ENCODE data around the gene GLTP.

DNA sequence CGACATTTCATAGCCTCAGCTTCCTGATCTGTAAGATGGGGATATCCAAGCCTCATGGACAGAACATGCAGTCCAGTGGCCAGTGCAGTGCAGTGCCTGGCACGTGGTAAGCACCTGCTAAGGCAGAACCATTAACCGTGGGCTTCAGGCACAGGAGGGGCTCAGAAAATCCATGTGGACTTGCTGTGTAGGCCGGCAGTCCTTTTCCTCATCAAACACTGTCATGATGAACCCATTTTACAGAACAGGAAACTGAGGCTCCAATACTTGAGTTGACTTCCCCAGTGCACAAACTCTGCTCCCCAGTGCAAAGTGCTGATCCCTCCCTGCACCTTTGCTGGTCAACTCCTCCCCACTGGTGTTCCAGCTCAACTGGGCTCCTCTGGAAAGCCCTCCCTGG is 65.1 kb downstream of the GLTP start:
- TF ChIP-seq EZH2 (IDR thresholded peaks at IDR 0.05; ENCODE audit: insufficient read depth, poor library complexity, severe bottlenecking) = no peak
- no peak for TF ChIP-seq EZH2phosphoT487 (IDR thresholded peaks at IDR 0.05; ENCODE audit: insufficient read depth, low read depth)
